Suppressor macrophage treated with lipopolysaccharide for 4 hours (primary cell): ENCODE data around the gene NACC1.

Source experiments
- DNase-seq: peaks from one replicate; pipeline ENCODE4 v3.0.0-alpha.2; 2020

Gene NACC1

DNA sequence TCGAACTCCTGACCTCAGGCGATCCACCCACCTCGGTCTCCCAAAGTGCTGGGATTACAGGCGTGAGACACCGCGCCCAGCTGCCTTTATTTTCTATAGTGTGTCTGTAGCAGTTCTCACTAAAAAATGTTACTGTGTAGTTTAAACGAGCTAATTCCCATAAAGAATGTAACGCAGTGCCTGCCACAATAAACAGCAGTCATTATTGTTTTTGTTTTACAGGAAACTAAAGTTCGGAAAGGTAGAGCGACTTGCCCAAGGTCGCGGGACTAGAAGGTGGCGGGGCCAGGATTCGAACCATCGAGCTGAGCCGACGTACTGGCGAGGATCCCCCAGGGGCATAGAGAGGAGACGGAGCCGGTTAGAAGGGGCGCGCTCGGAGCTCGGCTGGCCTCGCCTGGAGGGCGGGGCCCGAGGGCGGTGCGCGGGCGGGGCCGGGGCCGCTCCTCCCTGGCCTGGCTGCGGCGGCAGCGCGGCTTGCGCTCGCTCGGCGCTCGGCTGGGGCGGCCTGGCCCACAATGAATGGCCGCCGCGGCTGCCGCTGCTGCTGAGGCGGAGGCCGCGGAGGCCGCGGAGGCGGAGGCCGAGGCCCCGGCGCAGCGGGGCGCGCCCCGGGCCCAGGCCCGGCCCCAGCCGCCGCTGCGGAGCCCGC lies at the start of gene NACC1:
Gene NACC1 (plus strand): TSS at position 493 of the 652 bp plus-strand sequence. CDS start 16,944 bp downstream, outside the sequence.
- DNase-seq = peak; percentile 96

- DNase-seq = no peak
Measured at GRCh38 chr19:13069415-13070359, 48.4 kb upstream of the NACC1 start.

- DNase-seq = no peak
Measured at GRCh38 chr19:13070425-13071140, 47.5 kb upstream of the NACC1 start.

DNA sequence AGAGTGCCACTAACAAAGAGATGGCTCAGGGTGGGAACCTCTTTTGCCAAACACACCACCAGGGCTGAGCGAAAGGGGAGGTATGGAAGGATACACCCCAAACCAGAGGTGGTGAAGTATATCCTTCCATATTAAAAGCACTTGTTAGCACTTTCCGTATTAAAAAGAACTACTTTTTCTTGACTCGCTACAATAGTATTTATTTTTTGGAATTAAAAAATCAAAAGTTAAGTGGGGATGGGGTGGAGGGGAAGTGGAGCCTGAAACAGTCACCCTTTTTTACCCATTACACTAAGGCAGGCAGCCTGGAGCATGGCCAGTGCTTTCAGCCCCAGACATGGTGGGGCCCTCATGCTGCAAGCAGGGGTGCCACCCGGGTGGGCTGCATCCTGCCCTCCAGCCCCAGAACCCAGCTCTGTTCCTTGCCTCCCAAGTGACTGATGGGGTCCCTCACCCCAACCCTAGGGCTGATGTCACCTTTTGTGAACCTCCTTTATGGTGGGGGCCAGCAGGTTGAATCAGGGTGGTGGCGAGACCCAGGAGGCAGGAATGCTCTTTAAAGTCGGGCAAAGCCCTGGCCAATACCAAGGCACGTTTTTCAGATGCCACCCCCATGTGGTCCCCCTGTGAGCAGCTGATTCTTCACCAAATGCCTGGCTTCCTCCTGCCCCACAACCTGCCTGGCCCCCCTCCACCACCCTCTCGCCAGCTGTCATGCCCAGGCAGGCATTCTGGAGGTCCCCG lies 46.4 kb upstream of the NACC1 start:
- DNase-seq = no peak

DNA sequence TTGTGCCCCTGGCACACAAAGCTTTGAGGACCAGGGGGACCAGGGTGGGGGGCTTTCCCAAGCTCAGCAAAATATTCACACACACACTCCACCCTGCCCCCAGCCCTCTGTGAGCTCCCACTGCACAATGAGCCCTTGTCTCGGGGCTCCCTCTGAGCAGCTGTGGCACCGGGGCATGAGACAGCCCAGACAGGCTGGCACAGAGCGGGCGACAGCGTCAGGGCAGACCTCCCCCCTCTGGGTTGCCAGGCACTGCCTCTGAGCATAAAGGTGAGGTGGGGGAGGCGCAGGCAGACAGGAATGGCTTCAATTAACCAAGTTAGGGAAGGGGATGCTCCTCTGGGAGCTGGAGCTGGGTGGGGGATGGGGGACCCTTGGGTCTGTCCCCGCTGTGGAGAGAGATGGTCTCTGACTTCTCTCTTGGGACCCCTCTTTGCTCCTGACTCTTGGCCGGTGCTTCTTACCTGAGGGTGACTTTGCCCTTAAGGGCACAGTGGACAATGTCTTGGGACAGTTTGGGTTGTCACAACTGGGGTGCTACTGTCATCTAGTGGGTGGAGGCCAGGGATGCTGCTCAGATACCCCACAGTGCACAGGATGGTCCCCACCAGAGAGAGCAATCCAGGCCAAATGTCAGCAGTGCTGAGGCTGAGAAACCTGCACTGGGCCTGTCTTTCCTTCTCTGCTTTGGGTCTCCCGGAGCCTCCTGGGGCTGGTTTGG lies 45.7 kb upstream of the NACC1 start:
- no peak for DNase-seq

DNA sequence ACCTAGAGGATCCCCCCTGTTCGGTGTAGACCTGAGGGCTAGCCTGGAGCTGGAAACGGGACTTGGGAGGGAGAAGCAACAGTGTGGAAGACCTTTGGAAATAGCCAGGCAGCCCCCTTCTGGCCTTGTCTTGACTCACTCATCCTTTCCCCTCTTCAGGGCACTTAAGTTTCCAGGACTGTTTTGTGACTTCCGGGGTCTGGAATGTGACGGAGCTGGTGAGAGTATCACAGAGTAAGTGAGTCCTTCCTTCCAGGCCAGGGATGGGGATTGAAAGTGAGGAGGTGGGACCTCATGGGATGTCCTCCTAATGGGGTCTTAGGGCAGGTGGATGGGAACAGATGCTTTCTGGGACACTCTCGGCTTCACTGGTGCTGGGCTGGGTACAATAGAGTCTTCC lies 44.8 kb upstream of the NACC1 start:
- no peak for DNase-seq

GRCh38 chr19:13074378-13074777 lies 43.7 kb upstream of the NACC1 start:
- DNase-seq = no peak

GRCh38 chr19:13076320-13076719 lies 41.7 kb upstream of the NACC1 start:
- no peak for DNase-seq

- no peak for DNase-seq
Measured at GRCh38 chr19:13076787-13077186, 41.3 kb upstream of the NACC1 start.

DNA sequence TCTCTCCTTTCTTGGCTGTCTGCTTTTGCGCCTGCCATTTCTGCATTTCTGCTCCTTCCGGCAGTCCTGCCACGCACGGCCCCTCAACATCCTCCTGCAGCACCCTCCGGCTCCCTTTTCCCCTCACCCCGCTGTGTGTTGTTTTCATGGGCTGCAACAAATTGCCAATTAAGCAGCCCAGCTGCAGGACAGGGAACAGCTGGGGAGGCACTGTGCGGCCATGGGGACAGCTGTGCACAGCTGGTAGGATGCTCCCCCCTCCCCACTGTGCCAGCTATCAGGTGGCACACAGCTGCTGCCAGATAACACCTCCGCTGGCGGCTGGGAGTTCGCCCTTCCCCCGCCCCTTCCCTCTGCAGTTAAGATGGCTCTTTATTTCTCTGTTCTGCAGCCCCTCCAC lies 40.8 kb upstream of the NACC1 start:
- no peak for DNase-seq

GRCh38 chr19:13078381-13078780 lies 39.7 kb upstream of the NACC1 start:
- DNase-seq = no peak

DNA sequence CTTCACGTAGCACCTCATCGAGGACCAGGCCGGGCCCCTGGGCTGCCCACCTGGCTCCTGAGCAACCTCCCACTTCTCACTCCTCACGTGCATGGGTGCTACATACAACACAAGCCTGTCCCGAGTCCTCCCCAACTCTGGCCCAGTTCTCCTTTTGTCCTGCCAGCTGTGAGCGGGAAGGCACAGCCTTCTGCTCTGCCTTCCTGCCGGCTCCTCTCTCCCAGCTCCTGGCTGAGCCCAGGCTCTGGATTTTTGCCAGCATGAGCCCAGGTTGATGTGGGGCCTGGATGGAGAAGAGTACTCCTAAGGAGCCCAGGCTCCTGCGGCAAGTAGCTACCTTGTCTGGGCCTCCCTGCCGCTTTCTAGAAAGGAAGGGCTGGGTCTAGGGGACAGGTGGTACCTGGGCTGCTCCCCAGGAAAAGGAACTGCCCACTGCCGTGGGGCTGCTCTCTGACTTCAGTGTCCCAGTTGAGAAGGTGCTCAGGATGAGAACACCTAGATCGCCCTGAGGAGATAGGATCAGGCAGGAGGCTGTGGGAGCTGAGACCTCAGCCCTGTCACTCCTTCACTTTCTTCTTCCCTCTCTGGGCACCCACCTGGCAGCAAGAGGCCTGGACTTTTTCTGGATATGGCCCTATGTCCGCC lies 39.0 kb upstream of the NACC1 start:
- no peak for DNase-seq

- no peak for DNase-seq
Measured at GRCh38 chr19:13079542-13079986, 38.5 kb upstream of the NACC1 start.

GRCh38 chr19:13082192-13083007 lies 35.7 kb upstream of the NACC1 start:
- no peak for DNase-seq

DNA sequence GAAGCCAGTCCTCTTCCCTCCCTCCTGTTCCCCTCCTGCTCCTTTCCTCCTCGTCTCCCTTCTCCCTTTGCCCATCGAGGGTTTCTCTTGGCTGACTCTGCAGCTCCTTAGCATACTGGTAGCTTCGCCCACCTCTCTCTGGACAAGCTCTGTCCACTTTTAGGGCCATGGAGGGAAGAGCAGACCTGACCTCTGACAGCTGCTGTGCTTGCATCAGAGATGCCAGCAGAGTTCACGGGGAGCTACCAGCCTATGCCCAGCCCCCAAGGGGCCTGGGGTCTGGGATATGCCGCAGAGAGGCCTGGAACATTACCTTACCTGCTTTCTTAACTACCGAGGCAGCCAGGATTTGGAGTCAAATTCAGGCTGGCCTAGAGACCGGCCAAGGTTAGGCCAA lies 35.1 kb upstream of the NACC1 start:
- no peak for DNase-seq

DNA sequence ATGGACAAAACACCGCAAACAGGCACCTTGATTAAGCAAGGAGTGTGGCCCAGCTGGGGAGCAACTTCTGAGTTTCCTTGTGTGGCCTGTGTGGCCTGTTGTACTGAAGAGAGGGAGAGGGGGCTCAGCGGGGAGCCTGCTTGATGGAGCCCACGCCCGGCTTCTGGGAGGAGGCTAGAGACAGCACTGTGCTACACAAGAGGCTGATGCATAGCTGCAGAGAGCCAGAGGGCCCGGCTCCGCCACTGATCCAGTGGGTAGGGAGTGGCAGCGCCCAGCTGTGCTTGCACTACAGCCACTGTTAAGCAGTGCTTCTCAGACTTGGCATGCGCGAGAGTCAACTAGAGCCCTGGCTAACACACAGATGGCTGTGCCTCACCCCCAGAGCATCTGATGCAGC lies 34.4 kb upstream of the NACC1 start:
- no peak for DNase-seq

DNA sequence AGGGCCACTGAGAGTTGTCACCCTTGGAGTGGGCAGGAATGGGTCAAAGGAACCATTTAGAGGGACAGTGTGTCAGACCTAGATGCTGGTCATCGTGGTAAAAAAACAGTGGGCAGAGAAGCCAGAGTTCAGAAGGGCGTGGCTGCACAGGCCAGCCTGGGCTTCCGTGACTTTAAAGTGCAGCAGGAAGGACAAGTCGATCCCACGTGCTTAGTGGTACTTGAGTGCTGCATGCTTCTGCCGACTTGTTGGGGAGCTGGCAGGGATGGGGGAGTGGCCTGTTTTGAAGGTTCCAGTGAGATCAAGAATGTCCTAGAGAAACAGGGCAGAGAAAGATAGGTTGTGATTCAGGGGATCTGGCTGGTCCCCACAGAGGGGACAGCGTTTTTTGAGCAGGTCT lies 32.4 kb upstream of the NACC1 start:
- DNase-seq = peak; percentile 31

- DNase-seq = no peak
Measured at GRCh38 chr19:13086341-13086740, 31.7 kb upstream of the NACC1 start.

- DNase-seq = no peak
Measured at GRCh38 chr19:13087295-13087694, 30.8 kb upstream of the NACC1 start.

DNA sequence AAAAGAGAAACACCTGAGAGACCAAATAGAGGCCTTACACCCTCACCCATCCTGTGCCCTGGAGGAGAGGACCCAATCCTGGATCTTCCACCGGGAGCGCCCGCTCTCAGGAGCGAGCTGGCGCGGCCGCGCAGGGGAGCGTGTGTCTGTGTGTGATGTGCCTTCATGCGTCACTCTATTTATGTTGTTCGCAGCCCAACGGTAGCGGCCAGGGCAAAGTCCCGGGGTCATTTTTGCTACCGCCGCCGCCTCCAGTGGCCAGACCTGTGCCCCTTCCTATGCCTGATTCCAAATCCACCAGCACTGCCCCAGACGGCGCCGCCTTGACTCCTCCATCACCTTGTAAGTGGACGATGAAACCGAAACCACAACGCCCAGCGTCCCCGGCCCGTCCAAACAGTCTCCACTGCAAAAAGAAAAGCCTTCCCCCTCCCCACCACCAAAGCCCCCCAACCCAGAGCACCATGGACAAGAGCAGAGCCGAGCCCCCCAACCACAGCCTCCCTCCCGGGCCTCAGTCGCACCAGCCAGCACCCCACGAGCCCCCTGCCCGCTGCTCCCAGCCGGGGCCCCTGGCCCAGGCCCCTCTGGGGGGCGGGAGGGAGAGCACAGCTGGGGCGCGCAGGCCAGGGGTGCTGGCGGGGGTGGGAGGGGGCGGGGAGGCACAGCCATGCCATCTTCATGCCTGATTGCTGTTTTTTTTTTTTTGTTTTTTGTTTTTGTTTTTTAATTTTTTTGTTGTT lies 30.1 kb upstream of the NACC1 start:
- no peak for DNase-seq
